ENCODE results near the gene KLK1.

- TF ChIP-seq CTCF (IDR thresholded peaks at IDR 0.05; ENCODE audit: low read depth, low read length) (no peak), POLR2A (IDR thresholded peaks at IDR 0.05; ENCODE audit: extremely low read depth, insufficient read length) (no peak), MAX (IDR thresholded peaks at IDR 0.05; ENCODE audit: low read depth, low read length) (no peak), MYC (IDR thresholded peaks at IDR 0.05; ENCODE audit: low read depth, low read length) (no peak)
Observed at GRCh38 chr19:50778906-50779430, 44.6 kb downstream of the KLK1 start.
